RWPE1 (cell line): Measurements from ENCODE around the gene COMT.

Experiments used
- CTCF ChIA-PET: fragments of 350-600 bp; sonication (Branson Sonifier 250); formaldehyde crosslinking; extraction: SDS; loops from one replicate; lab custom pipeline; 2021; lab: Yijun Ruan, JAX
- POLR2A ChIA-PET: fragments of 400-600 bp; formaldehyde crosslinking; extraction: SDS; loops from one replicate; lab custom pipeline; 2020; ENCODE audit warnings: antibody characterized with exemption; ENCODE audit not compliant: low non-redundant PET; lab: Yijun Ruan, JAX
- DNase-seq: peaks from one replicate; pipeline ENCODE4 v3.0.0; 2012; ENCODE audit warnings: low spot score
- H3K27ac ChIP-seq: fragments of 450-650 bp; 2 replicates; pipeline ENCODE4 v1.5.1; 2017
- CTCF ChIP-seq: fragments of 450-650 bp; conservative IDR thresholded peaks from 2 replicates; pipeline ENCODE4 v1.5.1; 2017; ENCODE audit warnings: low read depth, mild to moderate bottlenecking

Gene COMT

GRCh38 chr22:19896665-19897355 lies 44.8 kb upstream of the COMT start:
- peak overlapping the region; percentile 41 for H3K27ac ChIP-seq
- DNase-seq = no peak
- TF ChIP-seq CTCF = no peak
- ChIA-PET POLR2A (no interaction called here), CTCF (interaction anchor here (0.9 kb wide), 2 partner anchors 14 to 181 kb away, joined by 3 to 4 read pairs; no protein-coding TSS in a partner anchor)

- peak overlapping the region; percentile 41 for H3K27ac ChIP-seq
- TF ChIP-seq CTCF = no peak
- ChIA-PET CTCF (no interaction called here), POLR2A (no interaction called here)
- DNase-seq = no peak
Observed at GRCh38 chr22:19897726-19898125, 43.8 kb upstream of the COMT start.

- 0 out of 2 replicates have a peak overlapping the region, but pooled peaks have one; percentile 41 for H3K27ac ChIP-seq
- ChIA-PET POLR2A (no interaction called here), CTCF (no interaction called here)
- DNase-seq = no peak
- TF ChIP-seq CTCF = no peak
Observed at GRCh38 chr22:19898145-19898544, 43.4 kb upstream of the COMT start.

GRCh38 chr22:19898831-19899567 lies 42.6 kb upstream of the COMT start:
- DNase-seq = no peak
- ChIA-PET POLR2A (no interaction called here), CTCF (interaction anchor here (1.2 kb wide), 1 partner anchor 11 kb away, joined by 5 read pairs; no protein-coding TSS in a partner anchor)
- H3K27ac ChIP-seq = peak overlapping the region; percentile 15; the same call in 1 of the 2 replicates
- TF ChIP-seq CTCF = no peak

GRCh38 chr22:19900707-19901436 lies 40.7 kb upstream of the COMT start:
- no peak for DNase-seq
- H3K27ac ChIP-seq = 0 out of 2 replicates have a peak overlapping the region, but pooled peaks have one; percentile 7
- ChIA-PET POLR2A (no interaction called here), CTCF (interaction anchor here (0.6 to 0.7 kb wide), 2 partner anchors 21 to 64 kb away, joined by 3 to 6 read pairs; no protein-coding TSS in a partner anchor)
- no peak for TF ChIP-seq CTCF

GRCh38 chr22:19901577-19902244 lies 39.9 kb upstream of the COMT start:
- ChIA-PET CTCF (interaction anchor here (0.6 kb wide), 2 partner anchors 65 to 233 kb away, joined by 3 to 6 read pairs; no protein-coding TSS in a partner anchor), POLR2A (no interaction called here)
- DNase-seq = no peak
- no peak for TF ChIP-seq CTCF
- peak overlapping the region; percentile 43 for H3K27ac ChIP-seq
